H1 (cell line): Measurements from ENCODE around the gene DPH6.

Experiments
- BCL11A ChIP-seq, 2 experiments: IDR thresholded peaks; one replicate each; pipeline ENCODE4 v1.6.1; 2011; ENCODE audit warnings: low read depth in 2 of 2, low read length in 2 of 2, mild to moderate bottlenecking in 2 of 2
- CTCF ChIP-seq, 3 experiments: IDR thresholded peaks; 1 replicate in 2 of 3; 2 replicates in 1 of 3; pipeline versions ENCODE4 v1.5.1 to v1.6.1; 2011; ENCODE audit warnings: low read length in 3 of 3, mild to moderate bottlenecking in 3 of 3, inconsistent platforms in 2 of 3, low read depth in 1 of 3, moderate library complexity in 1 of 3; ENCODE audit not compliant: insufficient read depth in 1 of 3; ENCODE audit errors: control extremely low read depth in 1 of 3

GRCh38 chr15:35379972-35380371, 166.0 kb downstream of the DPH6 start:
- TF ChIP-seq CTCF (IDR thresholded peaks at IDR 0.05; ENCODE audit: control extremely low read depth in 1 of 3, insufficient read depth in 1 of 3, low read depth in 1 of 3, low read length in 3 of 3) (no peak), BCL11A (IDR thresholded peaks at IDR 0.05; ENCODE audit: low read depth in 2 of 2, low read length in 2 of 2) (no peak)
